Measurements from ENCODE around the gene PTGR1. TPM values are rescaled to one million over a fixed set of nuclear protein-coding genes. Genes with fewer than 3 reads are reported as not detected.
A peak's percentile ranks its signal among the peaks of the same experiment; 100 is the strongest.

The PTGR1 gene
- total and polyA plus RNA-seq, 2 of the 8 experiments (the other 6 are each of a cell fraction or from before 2014, with no cell fraction given): 16.9 to 28.5 TPM

DNA sequence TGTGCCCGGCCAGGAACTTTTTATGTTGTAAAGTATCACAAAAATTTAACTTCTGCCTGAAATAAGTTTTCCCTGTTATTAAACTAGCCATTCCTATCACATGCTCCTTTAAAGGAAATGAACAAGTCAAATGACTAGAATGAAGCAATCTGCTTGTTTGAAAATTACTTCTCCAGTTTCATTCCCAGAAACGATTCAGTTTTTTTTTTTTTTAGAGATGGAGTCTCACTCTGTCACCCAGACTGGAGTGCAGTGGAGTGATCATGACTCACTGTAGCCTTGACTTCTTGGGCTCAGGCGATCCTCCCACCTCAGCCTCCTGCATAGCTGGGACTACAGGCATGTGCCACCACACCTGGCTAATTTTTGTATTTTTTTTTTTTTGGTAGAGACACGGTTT is 48.6 kb upstream of the PTGR1 start:
- Histone ChIP-seq H3K4ac (replicated peaks; ENCODE audit: insufficient read length, low read depth, low read length) (no peak overlapping the region), H3K9me3 (ENCODE audit: insufficient read depth in 2 of 2, low read depth in 1 of 2, low read length in 1 of 2) (no peaks in the 10 kb centered on the region)
- FAIRE-seq: no peak
- no peak for TF ChIP-seq CBX5 (IDR thresholded peaks at IDR 0.05; ENCODE audit: low read depth, low read length)

More for the DNA sequence above, 48.6 kb upstream of the PTGR1 start:
- WGBS, 2 experiments (ENCODE audit: extremely low coverage in 1 of 2, insufficient coverage in 1 of 2, insufficient read length in 1 of 2, insufficient replicate concordance in 2 of 2, low coverage in 1 of 2, low lambda C conversion rate in 2 of 2, missing lambda C conversion rate in 1 of 2): 92% methylated on average over 4 of the region's 4 CpGs; no CpG with 5 or more reads in 1 of the 2 experiments
- no peaks in the 10 kb centered on the region for H3K23me2 ChIP-seq (ENCODE audit: low read depth, low read length)
- no peaks in the 10 kb centered on the region for H3K79me1 ChIP-seq (ENCODE audit: low read depth, low read length)
- no peak for DNase-seq (ENCODE audit: low read depth in 1 of 2, low spot score in 2 of 2)
- CTCF ChIA-PET (ENCODE audit: partially characterized antibody): interaction anchor here (2.1 kb wide), 1 partner anchor 27 kb away, joined by 6 read pairs; no protein-coding TSS in a partner anchor
- H3K4me1 ChIP-seq (replicated peaks in 1 of 4; ENCODE audit: control insufficient read depth in 3 of 4, insufficient read depth in 4 of 4, low read length in 3 of 4): no peaks in the 10 kb centered on the region
- H3K27me3 ChIP-seq (replicated peaks in 1 of 4; ENCODE audit: control insufficient read depth in 3 of 4, extremely low read depth in 1 of 4, insufficient read depth in 3 of 4, low read length in 3 of 4): no peaks in the 10 kb centered on the region
- no peak overlapping the region for H3K9ac ChIP-seq (replicated peaks in 1 of 4; ENCODE audit: extremely low read depth in 1 of 4, low read depth in 3 of 4, low read length in 3 of 4)
- H4K5ac ChIP-seq (ENCODE audit: insufficient read length, low read depth, low read length): no peak overlapping the region
- H3K36me3 ChIP-seq (ENCODE audit: control insufficient read depth in 2 of 4, insufficient read depth in 4 of 4, low read length in 3 of 4): peaks cover 0 to 25% (median 6%) of the 10 kb centered on the region in 4 experiments; a peak in 6 of 8 replicates
- no peak overlapping the region for H3K4me2 ChIP-seq (ENCODE audit: insufficient read depth in 1 of 2, low read depth in 2 of 2, low read length in 2 of 2)
- H4K8ac ChIP-seq (ENCODE audit: extremely low read depth, insufficient read depth, low read length): 0 out of 2 replicates have a peak overlapping the region, but pooled peaks have one; percentile 25
- no peak overlapping the region for H3K4me3 ChIP-seq (ENCODE audit: extremely low read depth in 1 of 4, insufficient read depth in 2 of 4, low read depth in 3 of 4, low read length in 4 of 4)
- no peak overlapping the region for H3K23ac ChIP-seq (ENCODE audit: insufficient read length)
- H2AFZ ChIP-seq (ENCODE audit: low read length): no peak overlapping the region
- H2BK12ac ChIP-seq (ENCODE audit: low read depth, low read length): no peak overlapping the region
- H3K56ac ChIP-seq (replicated peaks; ENCODE audit: insufficient read length, low read depth, low read length): no peak overlapping the region
- no peak overlapping the region for H2BK15ac ChIP-seq (ENCODE audit: low read length)
- H2BK5ac ChIP-seq (ENCODE audit: low read depth, low read length): no peak overlapping the region
- H4K91ac ChIP-seq (replicated peaks; ENCODE audit: insufficient read length, low read length): no peak overlapping the region
- H4K20me1 ChIP-seq (replicated peaks in 1 of 2; ENCODE audit: control insufficient read depth in 1 of 2, insufficient read depth in 2 of 2, low read length in 2 of 2): peaks cover 0 to 3% of the 10 kb centered on the region in 2 experiments
- H3K27ac ChIP-seq (ENCODE audit: low read depth, low read length): no peak overlapping the region
- no peak overlapping the region for H2AK5ac ChIP-seq (ENCODE audit: low read depth, low read length)
- no peak overlapping the region for H3K14ac ChIP-seq (ENCODE audit: insufficient read length)
- H3K18ac ChIP-seq (ENCODE audit: extremely low read depth, low read length): no peak overlapping the region
- POLR2A ChIA-PET (ENCODE audit: partially characterized antibody): no interaction called here
- H2BK120ac ChIP-seq (replicated peaks; ENCODE audit: low read depth, low read length): no peak overlapping the region
- H3K79me2 ChIP-seq (ENCODE audit: control insufficient read depth in 1 of 2, insufficient read depth in 2 of 2, low read length in 2 of 2): no peaks in the 10 kb centered on the region; a peak in 1 of 4 replicates
- no peak overlapping the region for H2BK20ac ChIP-seq (ENCODE audit: low read length)

All from H1 (cell line).